Activated T-helper 1 cell treated with anti-CD3 and anti-CD28 coated beads, Interleukin-2, amount 50 U/mL, for 16 hours (primary cell): Measurements from ENCODE around the gene KCTD16.

ENCODE experiments used
- DNase-seq, 2 donors: peaks; one replicate each; pipeline ENCODE4 v3.0.0-alpha.2; 2020; ENCODE audit warnings: low read depth in 1 of 2, low spot score in 1 of 2

KCTD16 gene

DNA sequence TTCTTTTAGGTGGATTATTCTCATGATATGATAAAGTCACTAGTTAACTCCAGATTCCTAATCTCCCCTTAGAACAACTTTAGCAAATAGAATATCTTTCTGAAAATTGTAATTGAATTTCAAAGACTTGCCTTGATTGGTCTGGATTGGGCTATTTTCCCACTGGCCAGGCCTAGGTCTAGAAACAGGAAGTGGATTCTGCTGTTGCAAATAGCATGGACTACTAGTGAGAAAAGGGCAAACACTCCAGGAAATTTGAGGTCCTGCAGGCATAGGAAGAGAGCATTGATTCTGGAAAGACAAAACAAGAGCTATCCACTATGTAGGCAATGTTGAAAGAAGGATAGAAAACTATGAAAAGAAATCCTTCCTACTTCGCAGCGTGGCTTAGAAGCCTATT, 113.4 kb downstream of the KCTD16 start:
- DNase-seq = no peak

- DNase-seq = no peak
Observed at GRCh38 chr5:144284931-144285502, 114.3 kb downstream of the KCTD16 start.

DNA sequence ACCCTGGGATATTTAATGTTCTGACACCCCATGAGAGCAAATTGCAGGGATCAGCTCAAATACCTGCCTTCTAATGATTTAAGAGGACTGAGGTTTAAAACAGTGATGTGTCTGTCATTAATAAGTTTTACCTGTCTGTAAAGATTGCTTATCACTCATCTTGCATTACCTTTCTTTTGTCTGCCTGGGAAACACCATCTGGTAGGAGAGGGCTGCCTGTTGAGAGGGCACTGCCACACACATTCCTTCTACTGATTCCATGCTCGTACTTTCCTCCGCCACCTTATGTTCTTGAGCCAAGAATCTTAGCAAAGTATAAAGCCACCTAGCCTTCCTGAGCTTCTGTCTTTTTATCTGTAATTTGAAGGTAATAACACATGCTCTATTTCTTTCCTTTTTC, 118.6 kb downstream of the KCTD16 start:
- no peak for DNase-seq

GRCh38 chr5:144292029-144292428, 121.4 kb downstream of the KCTD16 start:
- no peak for DNase-seq

DNA sequence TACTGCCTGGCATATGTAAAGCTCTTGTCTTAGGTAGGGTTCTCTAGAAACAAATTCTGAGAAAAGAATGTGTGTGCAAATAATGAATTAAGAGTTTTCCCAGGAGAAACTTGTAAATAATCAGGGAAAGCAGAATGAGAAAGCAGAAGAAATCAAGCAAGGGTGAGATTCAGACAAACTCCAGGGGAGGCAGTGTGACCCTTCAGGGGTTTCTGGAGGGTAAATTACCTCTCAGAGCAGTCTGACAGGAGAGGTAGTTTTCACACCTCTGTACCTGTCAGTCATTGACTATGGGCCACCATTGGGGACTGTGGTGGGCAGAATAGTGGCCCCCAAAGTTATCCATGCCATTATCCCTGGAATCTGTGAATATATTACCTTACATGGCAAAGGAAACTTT, 124.6 kb downstream of the KCTD16 start:
- DNase-seq = no peak

DNA sequence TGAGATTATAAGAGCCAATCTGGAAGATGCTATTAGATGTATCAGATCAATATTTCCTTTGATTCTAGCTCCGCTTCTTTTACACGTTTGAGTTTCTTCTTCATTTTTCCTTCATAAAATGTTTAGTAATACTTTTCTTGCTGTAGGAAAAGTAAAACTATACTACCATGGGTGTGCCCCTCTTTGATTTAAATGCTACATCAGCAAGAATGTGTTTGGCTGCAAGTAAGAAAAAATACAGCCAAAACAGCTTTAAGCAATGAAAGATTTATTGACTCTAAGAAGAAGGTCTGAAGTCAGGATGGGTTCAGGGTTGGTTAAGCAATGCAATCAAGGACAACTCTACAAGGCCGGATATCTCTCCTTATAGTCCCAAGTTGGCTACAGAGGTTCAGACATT, 126.4 kb downstream of the KCTD16 start:
- DNase-seq = no peak

DNA sequence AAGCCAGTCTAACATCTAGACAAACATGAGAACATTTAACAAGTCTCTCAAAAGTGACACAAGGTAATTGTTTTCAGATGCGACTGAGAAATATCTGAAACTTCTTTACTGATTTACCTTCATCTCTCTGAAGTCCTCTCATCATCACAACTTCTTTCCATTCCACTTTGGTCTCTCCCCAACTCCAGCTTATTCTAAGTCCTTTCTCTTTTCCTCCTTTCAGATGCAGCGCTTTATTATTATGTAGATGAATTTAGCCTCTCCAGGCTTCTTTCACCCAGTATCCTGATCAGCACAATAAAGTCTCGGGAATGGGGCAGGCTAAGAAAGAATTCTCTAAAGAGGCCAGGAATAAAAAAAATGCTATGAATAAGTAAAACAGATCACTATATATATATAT, 128.0 kb downstream of the KCTD16 start:
- DNase-seq = no peak

- no peak for DNase-seq
Observed at GRCh38 chr5:144304688-144305087, 134.0 kb downstream of the KCTD16 start.

DNA sequence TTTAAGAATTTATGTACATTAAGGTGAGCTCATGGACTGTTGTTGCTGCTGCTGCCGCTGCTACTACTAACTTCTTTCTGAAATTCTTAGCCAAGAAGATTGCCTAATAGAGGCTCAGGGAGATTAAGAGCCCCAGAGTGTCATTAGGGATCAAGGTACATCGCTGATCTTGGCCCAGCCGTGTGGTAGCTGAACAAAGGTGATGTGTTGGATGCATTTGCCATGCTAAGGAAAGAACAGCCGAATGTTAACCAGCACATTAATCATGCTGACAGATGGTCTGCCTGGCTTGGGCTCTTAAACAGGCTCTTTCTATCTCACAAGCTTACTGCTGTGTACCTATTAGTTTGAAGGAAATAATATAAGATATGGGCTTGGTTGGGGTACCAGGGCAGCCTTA, 137.1 kb downstream of the KCTD16 start:
- no peak for DNase-seq

DNA sequence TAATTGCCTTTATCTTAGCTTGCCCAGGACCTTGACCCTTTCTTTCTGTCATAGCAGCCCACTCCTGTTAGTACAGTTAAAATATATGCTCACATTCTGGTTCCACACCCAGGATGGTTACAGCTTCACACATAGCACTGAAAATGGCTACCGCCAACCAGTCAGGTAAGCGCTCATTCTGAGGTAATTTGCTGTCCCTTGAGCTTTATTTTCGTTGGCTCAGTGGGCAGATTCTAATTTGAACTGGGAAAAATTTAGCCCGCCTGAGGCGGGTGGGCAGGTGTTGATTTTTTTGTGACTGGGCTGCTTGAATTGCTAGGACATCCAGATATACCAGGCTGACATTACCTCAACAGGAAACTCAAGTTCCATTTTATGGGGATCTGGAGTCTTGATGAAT, 137.5 kb downstream of the KCTD16 start:
- DNase-seq = no peak

- DNase-seq = no peak
Observed at GRCh38 chr5:144308906-144309670, 138.4 kb downstream of the KCTD16 start.

DNA sequence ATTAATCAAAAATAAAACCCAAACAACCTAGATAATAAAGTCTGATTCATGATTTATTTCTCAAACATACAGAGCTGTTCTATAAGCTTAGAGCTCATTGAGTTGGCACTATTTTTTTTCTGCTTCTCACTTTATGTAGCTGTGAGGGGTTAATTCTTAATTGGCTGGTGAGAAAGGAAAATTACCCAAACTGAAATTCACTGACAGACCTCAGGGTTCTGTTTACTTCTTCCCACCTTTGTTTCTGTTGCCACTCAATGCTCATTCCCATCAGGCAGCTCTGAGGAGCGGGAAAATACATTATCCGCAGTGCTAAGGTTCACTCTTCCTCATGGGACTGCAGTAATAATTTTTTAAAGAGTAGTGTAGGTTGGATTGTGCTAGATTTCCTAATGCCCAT, 139.9 kb downstream of the KCTD16 start:
- no peak for DNase-seq

DNA sequence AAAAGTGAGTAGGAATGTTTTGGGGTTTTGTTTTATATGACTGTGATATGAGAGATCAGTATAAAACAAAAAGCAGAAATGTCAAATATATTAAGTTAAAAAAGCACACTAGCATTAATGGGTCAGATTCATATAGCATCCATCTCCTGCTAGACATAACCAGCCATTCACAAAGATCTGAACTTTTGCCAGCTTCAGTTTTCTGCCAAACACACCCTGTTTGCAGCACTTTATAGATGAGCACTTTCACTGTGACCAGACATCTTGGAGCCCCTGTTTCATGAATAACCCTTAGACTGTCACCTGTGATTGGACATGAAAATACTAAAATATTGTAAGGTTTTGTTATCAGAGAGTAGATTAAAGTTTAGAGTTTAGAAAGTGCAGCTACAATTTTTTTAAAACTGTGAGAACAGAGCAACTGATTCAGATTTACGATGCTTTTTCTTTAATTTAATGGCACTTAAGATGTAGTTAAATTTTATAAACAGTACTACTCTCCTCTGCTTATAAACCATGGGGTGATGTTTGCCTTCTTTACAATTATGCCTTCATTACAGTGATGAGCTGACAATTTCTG, 142.6 kb downstream of the KCTD16 start:
- no peak for DNase-seq

GRCh38 chr5:144315026-144315425, 144.4 kb downstream of the KCTD16 start:
- DNase-seq = no peak

GRCh38 chr5:144315994-144316634, 145.4 kb downstream of the KCTD16 start:
- no peak for DNase-seq

DNA sequence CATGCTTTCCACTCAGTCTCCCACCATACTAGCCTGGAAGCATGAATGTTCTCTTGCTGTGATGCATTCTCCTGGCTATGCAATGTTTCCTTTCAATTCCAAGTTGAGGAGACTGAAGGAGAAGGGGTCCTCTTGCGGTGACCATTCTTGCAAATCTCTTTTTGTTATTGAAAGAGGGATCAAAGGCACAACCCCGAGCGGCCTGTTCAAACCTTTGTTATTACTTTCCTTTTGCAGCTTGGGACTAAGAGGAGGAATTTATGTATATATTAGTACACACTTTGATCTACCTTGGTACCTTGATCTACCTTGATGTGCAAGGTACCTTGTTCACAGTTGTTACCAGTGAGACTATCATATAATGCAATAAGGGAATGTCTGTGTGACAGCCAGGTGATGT, 147.3 kb downstream of the KCTD16 start:
- DNase-seq = no peak

DNA sequence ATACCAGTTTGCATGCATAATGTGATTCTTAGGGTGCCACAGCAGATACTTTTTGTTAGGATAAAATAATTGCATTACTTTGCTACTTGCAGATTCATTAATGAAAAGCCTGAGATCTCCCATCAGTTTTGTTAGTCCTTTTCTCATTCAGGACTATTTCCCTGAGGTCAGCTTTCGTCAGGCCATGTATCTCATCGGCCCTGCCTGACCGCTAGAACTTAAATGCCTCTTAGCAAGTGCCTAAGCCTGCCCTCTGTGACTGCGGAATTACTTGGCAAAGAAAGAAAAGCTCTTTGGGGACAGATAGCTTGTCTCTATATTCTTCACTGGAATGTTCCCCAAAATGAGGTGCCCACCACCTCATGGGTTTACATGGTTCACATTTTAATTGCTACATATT, 147.8 kb downstream of the KCTD16 start:
- no peak for DNase-seq

GRCh38 chr5:144323181-144323580, 152.5 kb downstream of the KCTD16 start:
- DNase-seq = no peak

DNA sequence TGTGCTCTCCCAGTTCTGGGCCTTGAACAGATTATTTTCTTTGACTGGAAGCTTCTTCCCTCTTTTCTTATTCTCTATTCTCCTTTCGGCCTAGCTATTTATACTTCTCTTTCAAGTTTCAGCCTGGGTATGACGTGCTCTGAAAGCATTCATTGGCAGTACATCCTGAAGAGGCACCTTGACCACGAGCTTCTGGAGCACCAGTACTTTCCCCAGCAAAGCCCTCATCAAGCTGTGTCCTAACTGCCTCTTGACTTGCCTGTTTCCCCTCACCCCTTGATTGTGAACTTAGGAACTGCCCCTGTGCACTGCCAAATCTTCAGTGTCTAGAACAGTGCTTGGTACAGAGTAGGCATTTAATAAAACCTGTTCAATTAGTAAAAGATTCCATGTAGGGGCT, 154.9 kb downstream of the KCTD16 start:
- no peak for DNase-seq

DNA sequence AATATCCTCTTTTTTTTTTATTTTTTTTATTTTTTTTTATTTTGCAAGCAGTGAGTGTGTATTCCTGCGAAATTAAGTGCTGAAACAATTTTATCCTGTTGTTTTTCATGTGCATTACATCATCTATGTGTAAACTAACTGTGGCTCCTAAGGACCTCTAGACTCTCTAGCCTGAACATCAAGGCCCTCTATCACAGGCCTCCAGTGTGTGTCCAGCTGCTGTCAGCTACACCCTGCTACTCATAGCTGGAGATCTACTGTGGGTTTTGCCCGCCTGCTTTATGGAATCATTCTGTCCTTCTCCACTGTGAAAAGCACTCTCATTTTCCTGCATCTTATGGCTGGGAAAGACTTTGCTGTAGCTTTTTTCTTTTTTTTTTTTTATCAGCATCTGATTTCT, 157.8 kb downstream of the KCTD16 start:
- no peak for DNase-seq

- DNase-seq = no peak
Observed at GRCh38 chr5:144328980-144329379, 158.3 kb downstream of the KCTD16 start.

DNA sequence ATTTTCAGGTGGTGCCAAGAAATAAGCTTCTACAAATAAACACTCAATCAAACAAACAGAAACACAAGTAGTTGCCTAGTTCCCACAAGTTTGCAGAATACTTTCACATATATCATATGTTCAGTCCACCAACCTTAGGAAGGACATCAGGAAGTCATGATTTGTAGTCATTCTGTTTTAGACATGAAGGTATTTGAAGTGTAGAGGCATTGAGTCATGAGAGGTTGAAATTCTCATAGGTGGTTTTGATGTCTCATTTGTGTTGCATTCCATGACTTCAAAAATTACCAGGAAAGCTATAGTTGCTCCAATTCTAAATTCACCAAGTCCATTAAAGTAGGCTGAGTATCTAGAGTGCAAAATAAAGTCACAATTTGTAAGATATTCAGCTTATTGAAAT, 159.0 kb downstream of the KCTD16 start:
- no peak for DNase-seq
